Breast epithelium (tissue), 4 donors: ENCODE results near the gene ATP12A. TPM values are rescaled to one million over a fixed set of nuclear protein-coding genes. Genes with fewer than 3 reads are reported as not detected.

Experiments
- DNase-seq, 2 donors: peaks; one replicate each; pipeline ENCODE4 v3.0.0-alpha.2; 2019; ENCODE audit warnings: low spot score in 2 of 2
- H3K27ac ChIP-seq, 2 donors: fragments of 200-600 bp; sonication (generic) in 1 of 2; one replicate each; pipeline ENCODE4 v1.5.1; 2016 to 2019; ENCODE audit warnings: mild to moderate bottlenecking in 1 of 2
- H3K27me3 ChIP-seq, 2 donors: fragments of 200-600 bp; sonication (generic) in 1 of 2; one replicate each; pipeline versions ENCODE4 v1.5.1 to v1.6.0; 2017 to 2019; ENCODE audit warnings: control low read depth in 1 of 2, mild to moderate bottlenecking in 1 of 2
- H3K36me3 ChIP-seq: fragments of 200-600 bp; one replicate; pipeline ENCODE4 v1.5.1; 2019
- H3K4me1 ChIP-seq, 2 donors: fragments of 200-600 bp; sonication (generic); one replicate each; pipeline ENCODE4 v1.5.1; 2016 to 2019; ENCODE audit warnings: control low read depth in 1 of 2
- H3K4me3 ChIP-seq, 3 donors: fragments of 200-600 bp; sonication (generic); 1 replicate in 2 of 3; 2 replicates in 1 of 3; pipeline ENCODE4 v1.5.1; 2016 to 2019; ENCODE audit warnings: mild to moderate bottlenecking in 3 of 3, moderate library complexity in 2 of 3
- H3K9me3 ChIP-seq, 2 donors: fragments of 200-600 bp; sonication (generic) in 1 of 2; one replicate each; pipeline ENCODE4 v1.5.1; 2016 to 2019; ENCODE audit warnings: control low read depth in 1 of 2
- CTCF ChIP-seq, 3 donors: fragments of 450-650 bp; IDR thresholded peaks; one replicate each; pipeline ENCODE4 v1.5.1; 2016 to 2017; ENCODE audit warnings: antibody characterized with exemption in 3 of 3, mild to moderate bottlenecking in 3 of 3, moderate library complexity in 3 of 3
- POLR2A ChIP-seq: fragments of 450-650 bp; IDR thresholded peaks from one replicate; pipeline ENCODE4 v1.6.1; 2016; ENCODE audit warnings: antibody characterized with exemption, mild to moderate bottlenecking, moderate library complexity
- POLR2AphosphoS5 ChIP-seq, 3 donors: sonication (generic); formaldehyde crosslinking; IDR thresholded peaks; one replicate each; pipeline ENCODE4 v1.6.1; 2017; ENCODE audit warnings: antibody characterized with exemption in 3 of 3
- intact Hi-C: fragments of 100-400 bp; cut with DNase I; formaldehyde crosslinking; loops from one replicate; pipeline ENCODE4 v1.15.1; 2023; ENCODE audit warnings: low total_unique reads
- total RNA-seq, 3 donors: library from RNA; depleted of rRNA; stranded (reverse); fragments of >200 nt; gene quantifications; one replicate each; pipeline ENCODE4 v1.1.0, GENCODE V29; 2016

Gene ATP12A
- total RNA-seq, 3 donors from 2014 or later = not detected

GRCh38 chr13:24684600-24684998, 4.4 kb downstream of the ATP12A start:
- peaks cover 0 to 3% of the 10 kb centered on the region in 2 donors for H3K4me1 ChIP-seq
- intact Hi-C loops = no loop called here
- H3K27me3 ChIP-seq = peaks cover 0 to 17% of the 10 kb centered on the region in 2 donors
- TF ChIP-seq POLR2AphosphoS5 (IDR thresholded peaks at IDR 0.05) (no peak), POLR2A (no peak), CTCF (IDR thresholded peaks at IDR 0.05) (no peak)
- no peaks in the 10 kb centered on the region for H3K36me3 ChIP-seq
- no peak for DNase-seq
- no peaks in the 10 kb centered on the region for H3K9me3 ChIP-seq
- peak overlapping the region in 1 of 2 donors; percentile 5 for H3K27ac ChIP-seq
- H3K4me3 ChIP-seq = peak overlapping the region in 1 of 3 donors; percentile 2

GRCh38 chr13:24685314-24685713, 5.1 kb downstream of the ATP12A start:
- H3K27ac ChIP-seq = no peak overlapping the region
- H3K27me3 ChIP-seq = peaks cover 0 to 17% of the 10 kb centered on the region in 2 donors
- intact Hi-C loops = no loop called here
- no peak overlapping the region for H3K4me3 ChIP-seq
- peaks cover 0 to 3% of the 10 kb centered on the region in 2 donors for H3K4me1 ChIP-seq
- no peaks in the 10 kb centered on the region for H3K9me3 ChIP-seq
- DNase-seq = no peak
- TF ChIP-seq POLR2AphosphoS5 (IDR thresholded peaks at IDR 0.05) (no peak), CTCF (IDR thresholded peaks at IDR 0.05) (no peak), POLR2A (no peak)
- no peaks in the 10 kb centered on the region for H3K36me3 ChIP-seq

- H3K4me1 ChIP-seq = peaks cover 0 to 3% of the 10 kb centered on the region in 2 donors
- intact Hi-C loops = no loop called here
- no peak for DNase-seq
- no peak overlapping the region for H3K27ac ChIP-seq
- TF ChIP-seq POLR2A (no peak), POLR2AphosphoS5 (IDR thresholded peaks at IDR 0.05) (no peak), CTCF (IDR thresholded peaks at IDR 0.05) (no peak)
- peaks cover 0 to 9% of the 10 kb centered on the region in 2 donors for H3K27me3 ChIP-seq
- no peaks in the 10 kb centered on the region for H3K36me3 ChIP-seq
- H3K4me3 ChIP-seq = no peak overlapping the region
- H3K9me3 ChIP-seq = no peaks in the 10 kb centered on the region
Observed at GRCh38 chr13:24687611-24688010, 7.4 kb downstream of the ATP12A start.

- Histone ChIP-seq H3K27me3 (peaks cover 0 to 9% of the 10 kb centered on the region in 2 donors), H3K4me1 (peaks cover 0 to 3% of the 10 kb centered on the region in 2 donors), H3K9me3 (no peaks in the 10 kb centered on the region), H3K27ac (no peak overlapping the region), H3K36me3 (no peaks in the 10 kb centered on the region), H3K4me3 (no peak overlapping the region)
- TF ChIP-seq POLR2A (no peak), POLR2AphosphoS5 (IDR thresholded peaks at IDR 0.05) (no peak), CTCF (IDR thresholded peaks at IDR 0.05) (no peak)
- DNase-seq = no peak
- intact Hi-C loops = no loop called here
Observed at GRCh38 chr13:24688111-24688510, 7.9 kb downstream of the ATP12A start.

- no peak for TF ChIP-seq POLR2A
- no peak for TF ChIP-seq POLR2AphosphoS5 (IDR thresholded peaks at IDR 0.05)
- no peak for TF ChIP-seq CTCF (IDR thresholded peaks at IDR 0.05)
- Histone ChIP-seq H3K9me3 (no peaks in the 10 kb centered on the region), H3K27ac (no peak overlapping the region), H3K4me3 (no peak overlapping the region), H3K36me3 (no peaks in the 10 kb centered on the region), H3K27me3 (peaks cover 0 to 9% of the 10 kb centered on the region in 2 donors), H3K4me1 (peaks cover 0 to 3% of the 10 kb centered on the region in 2 donors)
- intact Hi-C loops = no loop called here
- DNase-seq = no peak
Observed at GRCh38 chr13:24688950-24689349, 8.7 kb downstream of the ATP12A start.
